HG03575 (cell line): ENCODE measurements around the gene COPS2.

Experiments
- ATAC-seq: cut with Tn5 transposase; IDR thresholded peaks from one replicate; pipeline ENCODE4 v1.9.1; 2021; ENCODE audit not compliant: unreplicated experiment, insufficient number of reproducible peaks, low FRiP score; ENCODE audit errors: extremely low read depth

COPS2 gene

DNA sequence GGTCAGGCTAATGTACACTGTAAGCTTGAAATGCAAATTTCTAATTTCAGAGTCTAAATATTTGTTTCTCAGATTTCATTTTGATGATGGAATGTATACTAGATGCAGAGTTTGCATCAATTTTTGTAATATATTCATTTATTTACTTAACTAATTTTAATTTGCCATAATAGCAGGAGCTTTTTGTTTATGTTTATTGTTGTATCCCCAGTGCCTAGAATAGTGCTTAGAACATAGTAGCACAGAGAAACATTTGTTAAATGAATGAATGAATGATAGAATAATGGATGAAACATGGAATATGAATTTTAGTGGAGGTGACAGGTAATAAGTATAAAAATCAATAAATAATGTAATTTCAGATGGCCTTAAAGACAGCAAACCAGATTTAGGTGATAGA is 9.5 kb upstream of the COPS2 start:
- no peak for ATAC-seq

DNA sequence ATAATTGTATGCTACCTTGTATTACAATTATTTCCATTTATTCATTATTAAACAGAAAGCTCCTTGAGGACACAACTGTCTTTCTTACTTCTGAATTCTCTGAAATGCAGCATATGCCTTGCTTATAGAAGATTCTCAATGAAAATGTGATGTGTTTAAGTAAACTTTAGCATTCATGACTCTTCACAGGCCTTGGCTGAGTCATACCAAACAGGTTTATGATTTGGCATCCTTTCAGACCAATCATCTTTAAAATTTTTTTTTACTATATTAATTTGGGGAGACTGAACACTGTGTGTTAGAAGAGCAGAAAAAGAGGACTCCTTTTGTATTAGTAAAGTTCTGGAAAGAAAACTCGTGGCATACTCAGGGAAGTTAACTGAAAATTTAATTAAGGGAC is 8.3 kb upstream of the COPS2 start:
- no peak for ATAC-seq

DNA sequence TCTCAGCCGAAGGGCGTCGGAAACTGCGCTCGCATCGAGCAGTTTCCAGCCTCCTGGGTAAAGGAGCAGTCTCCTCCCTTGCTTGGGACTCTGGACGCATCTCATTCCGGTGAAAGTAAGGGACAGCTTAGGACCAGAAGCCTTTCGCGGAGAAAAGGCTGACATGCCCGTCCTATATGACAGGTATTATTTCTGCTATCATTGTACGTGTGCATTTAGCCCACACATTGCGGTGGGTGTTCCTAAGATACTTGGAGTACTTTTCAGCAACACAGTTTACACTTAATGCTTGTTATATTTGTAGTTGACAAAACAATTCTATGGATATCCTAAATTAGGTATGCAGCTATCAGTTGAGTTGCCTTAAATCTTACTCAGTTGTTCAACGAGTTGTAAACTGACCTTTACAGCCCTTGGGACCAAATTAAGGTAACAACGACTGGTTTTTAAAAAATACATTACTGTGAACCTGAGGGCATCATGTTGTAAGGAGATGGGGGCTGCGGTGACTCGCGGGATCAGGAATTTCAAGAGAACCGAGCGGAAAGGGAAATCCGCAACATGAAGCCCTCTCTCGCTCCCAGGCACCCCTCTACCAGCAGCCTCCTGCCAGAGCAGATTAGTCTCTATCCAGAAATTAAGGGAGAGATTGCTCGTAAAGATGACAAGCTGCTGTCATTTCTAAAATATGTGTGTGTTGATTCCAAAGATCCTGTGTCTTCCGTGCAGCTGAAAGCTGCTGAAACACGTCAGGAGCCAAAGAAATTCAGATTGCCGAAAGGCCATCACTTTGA is 632 bp upstream of the COPS2 start:
- ATAC-seq, result peak; percentile 6

DNA sequence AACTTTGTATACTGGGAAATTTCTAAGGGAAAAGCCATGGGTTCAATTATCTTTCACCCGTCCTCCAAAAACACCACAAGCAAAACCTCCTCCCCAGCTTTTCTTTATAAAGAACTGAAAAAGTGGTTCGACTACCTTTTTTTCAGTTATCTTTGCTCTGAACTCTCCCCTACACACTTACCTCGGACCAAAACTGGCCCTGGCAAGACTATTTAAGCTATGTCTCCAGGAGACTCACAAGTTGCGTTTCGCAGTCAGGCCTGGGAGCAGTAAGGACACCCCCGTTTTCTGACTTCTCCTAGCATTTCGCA is 645 bp downstream of the COPS2 start:
- no peak for ATAC-seq

DNA sequence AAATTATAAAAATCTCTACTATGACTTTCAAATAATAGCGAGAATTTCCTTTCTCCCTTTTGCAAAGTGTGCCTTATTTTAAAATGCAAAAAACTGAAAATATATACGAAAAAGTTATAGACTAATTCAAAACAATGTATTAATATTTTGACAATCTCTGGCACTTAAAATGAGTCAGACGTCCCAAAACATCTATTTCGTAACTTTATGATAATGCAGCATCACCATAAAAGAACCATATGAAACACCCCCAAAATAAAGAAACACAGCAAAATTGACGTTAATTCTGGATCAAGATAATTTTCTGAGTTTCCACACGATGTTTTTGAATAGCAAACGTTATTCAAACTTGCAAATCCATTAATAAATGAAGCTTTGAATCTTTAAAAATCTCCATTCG is 1.0 kb downstream of the COPS2 start:
- no peak for ATAC-seq

DNA sequence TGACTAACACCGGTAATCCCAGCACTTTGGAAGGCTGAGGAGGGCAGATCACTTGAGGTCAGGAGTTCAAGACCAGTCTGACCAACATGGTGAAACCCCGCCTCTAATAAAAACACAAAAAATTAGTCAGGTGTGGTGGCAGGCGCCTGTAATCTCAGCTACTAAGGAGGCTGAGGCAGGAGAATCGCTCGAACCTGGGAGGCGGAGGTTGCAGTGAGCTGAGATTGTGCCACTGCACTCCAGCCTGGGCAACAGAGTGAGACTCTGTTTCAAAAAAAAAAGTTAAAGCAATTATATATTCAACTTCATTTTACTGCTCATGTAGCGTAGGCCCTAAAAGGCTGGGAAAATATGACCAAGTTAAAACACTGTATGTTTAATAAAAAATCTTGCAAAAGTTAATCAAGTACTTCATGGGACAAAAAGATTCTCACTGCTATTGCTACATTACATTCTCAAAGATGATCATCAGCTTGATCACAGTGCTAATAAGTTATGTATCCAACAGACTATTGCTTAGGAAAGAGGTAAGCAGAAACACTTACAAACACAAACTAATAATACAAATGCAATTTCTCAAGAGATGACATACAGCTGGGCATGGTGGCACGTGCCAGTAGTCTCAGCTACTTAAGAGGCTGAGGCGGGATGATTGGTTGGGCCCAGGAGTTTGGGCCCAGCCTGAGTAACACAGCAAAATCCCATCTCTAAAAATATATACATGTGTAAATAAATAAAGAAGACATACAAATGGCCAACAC is 2.7 kb downstream of the COPS2 start:
- ATAC-seq, result no peak

DNA sequence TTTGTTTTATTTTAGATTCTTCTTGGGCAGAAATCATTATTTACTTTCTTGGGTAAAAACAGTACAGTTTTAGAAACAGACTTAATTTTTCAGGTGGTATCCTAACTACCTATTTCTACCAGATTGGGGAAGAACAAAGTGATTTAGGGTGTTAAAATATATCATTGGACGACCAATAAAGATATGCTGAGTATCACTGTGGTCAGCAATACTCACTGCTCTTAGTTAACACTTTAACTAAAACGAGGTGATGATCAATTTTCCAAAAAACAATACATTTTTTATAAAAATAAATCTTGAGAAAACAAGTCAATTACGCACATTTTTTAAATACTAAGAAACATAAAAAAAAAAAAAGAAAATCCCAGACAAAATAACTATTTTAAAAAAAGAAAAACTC is 3.6 kb downstream of the COPS2 start:
- ATAC-seq, result no peak

DNA sequence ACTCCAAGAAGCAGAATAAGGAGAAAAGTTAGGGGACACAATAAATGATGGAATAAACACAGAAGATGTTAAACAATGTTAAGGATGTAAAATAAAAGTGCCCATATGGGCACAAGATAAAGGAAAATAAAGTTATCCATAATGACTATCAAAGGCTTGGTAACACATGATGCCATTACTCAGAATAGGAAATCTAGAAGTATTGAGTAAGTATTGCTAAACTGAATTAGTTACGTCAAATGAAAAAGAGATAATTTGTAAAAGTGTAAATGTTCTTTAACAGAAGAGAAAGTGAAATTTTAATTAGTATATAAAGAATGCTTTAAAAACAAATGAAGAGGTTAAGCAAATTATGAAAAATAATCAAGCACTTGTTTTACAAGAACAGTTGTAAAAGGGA is 6.7 kb downstream of the COPS2 start:
- ATAC-seq, result no peak

DNA sequence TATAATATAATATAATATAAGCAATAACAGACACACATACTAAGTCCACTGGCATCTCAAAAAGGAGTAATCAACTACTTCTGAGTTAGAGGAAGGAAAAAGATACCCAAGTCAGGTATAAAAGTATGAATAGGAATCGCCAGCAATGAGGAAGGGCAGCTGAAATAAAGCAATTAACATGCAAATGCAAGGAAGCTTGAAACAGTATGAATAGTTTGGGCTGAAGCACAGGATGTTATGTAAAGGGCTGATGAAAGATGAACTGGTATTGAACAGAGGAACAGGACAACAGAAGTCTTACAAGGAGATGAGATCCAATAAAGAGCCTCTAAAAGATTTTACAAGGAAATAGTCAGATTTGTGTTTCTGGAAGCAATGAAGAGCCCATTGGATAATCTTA is 7.1 kb downstream of the COPS2 start:
- no peak for ATAC-seq

DNA sequence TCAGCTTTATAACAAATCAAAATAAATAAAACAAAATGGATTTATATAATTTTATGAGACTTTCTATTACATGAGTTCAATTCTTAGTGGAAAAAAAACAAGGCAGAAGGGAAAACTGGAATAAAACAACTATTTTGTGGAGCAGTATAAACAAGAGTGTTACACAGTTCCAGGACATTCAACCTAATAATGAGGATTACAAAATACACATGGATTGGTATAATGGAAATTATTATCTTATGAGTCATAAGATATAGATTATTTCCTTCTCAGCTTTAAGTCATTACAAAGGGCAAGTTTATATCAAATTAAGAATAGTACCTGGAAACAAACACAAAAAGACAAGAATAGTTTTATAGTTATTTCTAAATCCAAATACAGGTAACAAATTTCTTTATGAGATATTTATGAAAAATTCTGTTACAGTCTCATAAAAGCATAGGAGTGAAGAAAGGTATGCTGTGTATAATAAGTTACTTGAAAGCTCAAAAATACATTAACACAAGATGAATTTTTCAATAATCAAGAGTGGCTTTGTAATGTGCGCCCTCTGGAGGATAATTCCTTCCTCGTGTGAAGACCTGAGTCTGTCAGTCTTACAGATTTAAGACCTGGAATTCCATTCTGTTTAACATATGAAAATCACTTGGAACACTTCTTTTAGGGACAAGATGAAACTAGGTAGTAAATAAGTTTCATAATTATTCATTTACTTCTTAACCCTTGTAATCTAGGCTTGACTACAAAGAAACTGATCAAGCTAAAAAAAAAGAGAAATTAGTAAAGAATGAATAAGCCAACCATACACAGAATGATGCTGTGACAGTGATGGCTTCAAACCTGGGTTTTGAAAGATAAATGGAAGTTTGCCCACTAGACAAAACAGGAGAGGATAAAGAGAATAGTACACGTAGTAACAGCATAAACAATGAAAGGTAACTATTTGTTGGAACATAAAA is 9.5 kb downstream of the COPS2 start:
- ATAC-seq, result no peak

DNA sequence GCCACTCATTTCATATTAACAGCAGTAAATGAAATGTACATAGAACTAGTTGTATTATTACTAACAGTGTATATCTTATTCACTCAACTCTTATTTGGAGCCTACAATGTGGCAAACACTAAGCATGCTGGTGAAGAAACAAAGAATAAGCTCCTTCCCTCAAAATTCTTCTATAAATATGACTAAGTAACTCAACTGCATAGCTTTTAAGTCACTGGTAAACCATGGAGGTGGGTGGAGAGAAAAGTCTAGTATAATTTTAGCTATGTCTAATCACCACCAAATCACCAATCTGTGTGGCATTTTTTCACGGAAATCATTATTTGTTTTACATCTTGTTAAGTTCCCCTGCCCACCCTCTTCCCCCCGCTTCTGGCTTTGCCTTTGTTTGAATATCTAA is 17.5 kb downstream of the COPS2 start:
- no peak for ATAC-seq

DNA sequence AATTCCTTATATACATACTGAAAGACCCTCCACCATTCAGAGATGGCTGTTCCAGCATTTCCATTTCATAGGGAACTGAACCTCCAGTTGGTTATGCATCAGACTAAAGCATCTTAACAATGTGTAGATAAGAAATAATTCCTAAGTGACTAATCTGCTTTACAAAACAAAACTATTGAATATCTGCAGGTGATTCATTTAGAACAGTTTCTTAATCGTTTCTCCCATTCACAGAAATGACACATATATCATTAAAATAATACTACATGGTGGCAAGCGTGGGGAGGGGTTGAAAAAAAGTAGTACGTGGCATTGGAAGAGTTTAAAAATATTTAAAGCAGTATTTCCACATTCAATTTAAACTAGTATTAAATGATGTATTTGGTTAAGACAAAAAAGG is 19.5 kb downstream of the COPS2 start:
- no peak for ATAC-seq

DNA sequence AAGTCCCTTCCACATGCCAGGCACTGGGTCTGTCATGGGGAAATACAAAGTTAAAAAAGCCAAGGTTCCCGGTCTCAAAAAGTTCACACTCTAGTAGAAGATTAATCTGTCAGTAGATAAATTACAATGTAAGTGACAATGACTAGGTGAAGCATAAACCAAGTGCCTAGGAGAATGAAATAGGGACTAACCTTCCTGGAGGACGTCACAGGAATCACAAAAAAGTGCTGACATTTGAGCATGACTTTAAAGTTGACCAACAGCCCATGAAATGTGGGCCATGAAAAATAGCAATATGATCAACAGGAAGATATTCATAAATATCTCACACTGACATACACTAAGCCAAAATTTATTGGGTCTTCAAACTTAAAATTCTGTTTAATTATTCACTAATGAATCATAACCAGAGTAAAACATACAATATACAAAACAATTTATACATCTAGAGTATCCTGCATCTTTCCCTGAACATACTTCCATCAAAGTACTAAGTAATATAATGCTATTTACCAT is 20.0 kb downstream of the COPS2 start:
- no peak for ATAC-seq

DNA sequence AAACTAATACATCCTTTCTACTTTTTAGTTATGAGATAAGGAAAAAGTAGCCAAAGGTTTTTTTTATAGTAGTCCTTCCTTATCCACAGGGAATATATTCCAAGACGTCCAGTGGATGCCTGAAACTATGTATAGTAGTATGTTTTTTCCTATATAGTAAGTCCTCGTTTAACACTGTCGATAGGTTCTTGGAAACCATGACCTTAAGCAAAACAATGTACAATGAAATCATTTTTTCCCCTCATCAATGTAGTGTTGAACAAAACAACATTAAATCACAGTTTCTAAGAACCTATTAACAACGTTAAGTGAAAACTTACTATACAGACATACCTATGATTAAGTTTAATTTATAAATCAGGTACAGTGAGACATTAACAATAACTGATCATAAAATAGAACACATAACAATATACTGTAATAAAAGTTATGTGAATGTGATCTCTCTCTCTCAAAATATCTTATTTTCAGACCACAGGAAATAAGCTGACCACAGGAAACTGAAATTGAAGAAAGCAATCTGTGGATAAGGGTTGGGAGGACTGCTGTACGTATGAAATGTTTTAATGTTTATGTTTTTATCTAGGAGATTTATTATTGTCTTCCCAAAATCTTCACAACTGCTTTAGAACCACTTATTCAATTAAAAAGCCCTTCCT is 20.6 kb downstream of the COPS2 start:
- no peak for ATAC-seq

DNA sequence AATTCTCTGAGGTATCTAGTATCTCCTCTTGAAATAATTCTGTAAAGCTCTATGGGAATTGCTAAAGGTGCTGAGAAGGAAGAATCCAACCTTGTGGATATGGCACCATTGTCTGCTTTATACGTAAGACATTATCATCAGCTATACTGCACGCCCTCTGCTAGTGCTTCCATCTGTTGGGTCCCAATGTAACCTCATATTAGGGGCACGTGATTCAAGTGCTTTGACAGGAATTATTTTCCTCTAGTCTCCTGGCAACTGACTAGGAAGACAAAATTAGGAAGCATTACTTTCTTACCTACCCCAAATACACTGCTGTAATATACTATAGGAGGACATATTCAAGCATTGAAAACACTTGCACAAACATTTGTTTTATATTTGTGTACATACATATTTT is 24.0 kb downstream of the COPS2 start:
- no peak for ATAC-seq

DNA sequence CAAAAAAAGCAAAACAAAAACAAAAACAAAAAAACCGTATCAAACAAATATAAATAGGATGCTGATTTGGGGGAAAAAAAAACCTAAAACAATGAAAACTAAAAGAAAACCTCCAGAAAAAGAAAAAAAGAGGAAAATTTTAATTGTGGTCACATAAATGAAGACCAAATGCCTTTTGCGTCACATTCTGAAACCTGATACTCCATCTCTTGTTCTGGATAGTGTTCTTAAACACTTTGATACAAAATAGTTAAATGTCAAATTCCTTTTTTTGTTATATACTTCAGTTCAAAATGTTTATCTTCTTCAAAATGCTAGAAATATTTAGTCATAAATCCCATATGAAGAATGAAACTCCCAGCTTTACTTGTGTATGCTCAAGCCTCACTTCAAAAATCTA is 31.0 kb downstream of the COPS2 start:
- ATAC-seq, result no peak

DNA sequence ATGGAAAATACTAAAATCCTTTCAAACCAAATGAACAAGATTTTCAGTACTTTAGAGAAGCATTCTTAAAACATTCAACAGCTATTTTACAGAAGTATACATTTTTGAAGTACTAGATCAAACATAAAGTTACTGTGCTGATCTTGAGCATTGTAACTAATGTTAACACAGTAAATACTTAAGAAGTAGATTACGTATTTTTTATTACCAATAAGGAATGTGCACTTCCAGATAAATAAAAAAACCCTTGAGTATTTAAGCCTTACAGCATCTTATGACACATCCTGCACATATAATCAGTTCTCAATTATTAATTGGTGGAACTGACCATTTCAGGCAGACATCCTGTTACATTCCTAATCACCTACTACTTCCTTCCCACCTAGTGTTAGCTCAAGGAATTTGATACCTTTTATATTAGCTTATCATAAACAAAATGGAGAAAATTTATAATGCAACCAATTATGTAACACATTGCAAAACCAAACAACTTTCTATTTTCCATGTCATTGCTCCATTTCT is 32.8 kb downstream of the COPS2 start:
- no peak for ATAC-seq

DNA sequence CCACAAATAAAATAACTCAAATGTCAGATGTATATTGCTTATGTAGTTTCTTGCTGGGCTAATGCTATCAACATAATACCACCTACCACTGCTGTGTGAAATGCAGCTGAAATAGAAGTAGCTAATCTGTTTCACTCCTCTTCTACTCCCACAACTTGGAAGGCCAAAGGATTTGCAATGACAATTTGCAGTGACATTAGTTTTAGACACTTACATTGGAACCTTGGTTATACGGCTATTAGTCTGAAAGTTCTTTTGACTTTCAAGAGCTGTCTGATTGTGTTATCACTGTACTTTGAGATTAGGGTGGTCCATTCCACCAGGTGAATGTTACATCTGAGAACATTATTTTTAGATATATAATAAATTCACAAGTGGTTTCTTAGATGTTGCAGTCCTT is 33.5 kb downstream of the COPS2 start:
- ATAC-seq, result no peak

DNA sequence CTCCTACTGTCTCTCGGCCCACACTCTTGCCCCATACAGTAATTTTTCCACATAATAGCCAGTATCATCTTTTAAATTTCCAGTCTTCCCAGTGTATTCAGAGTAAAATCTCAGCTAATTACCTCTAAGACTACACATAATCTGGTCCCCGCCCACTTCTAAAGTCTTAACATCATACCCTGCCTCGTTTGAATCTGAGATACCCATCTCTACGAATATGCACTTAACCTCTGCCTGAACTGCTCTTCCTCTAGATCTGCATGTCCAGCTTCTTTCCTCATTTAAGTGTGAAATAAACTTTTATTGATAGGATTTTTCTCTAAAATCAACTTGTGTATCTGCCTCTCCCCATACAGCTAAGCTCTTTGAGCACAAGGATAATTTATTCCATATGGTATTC is 34.6 kb downstream of the COPS2 start:
- no peak for ATAC-seq
